ENCODE measurements around the gene APBA3. TPM values are rescaled to one million over a fixed set of nuclear protein-coding genes. Genes with fewer than 3 reads are reported as not detected.
A peak's percentile ranks its signal among the peaks of the same experiment; 100 is the strongest.

Gene APBA3
- total RNA-seq, 2 experiments from 2014 or later = 55.8 to 64.7 TPM

GRCh38 chr19:3725640-3726310 is 35.7 kb downstream of the APBA3 start:
- H3K36me3 Mint-ChIP-seq (ENCODE audit: low read depth) = no peaks in the 10 kb centered on the region
- CTCF ChIA-PET = no interaction called here
- no peak overlapping the region for H3K4me3 Mint-ChIP-seq
- POLR2A ChIA-PET = no interaction called here
- peaks cover 17% of the 10 kb centered on the region for H3K27me3 Mint-ChIP-seq
- H3K9me3 Mint-ChIP-seq = no peaks in the 10 kb centered on the region
- H3K4me1 Mint-ChIP-seq = peaks cover 3% of the 10 kb centered on the region
- DNase-seq = no peak
- H3K27ac Mint-ChIP-seq = no peak overlapping the region

GRCh38 chr19:3725121-3725520 is 36.4 kb downstream of the APBA3 start:
- no peaks in the 10 kb centered on the region for H3K36me3 Mint-ChIP-seq (ENCODE audit: low read depth)
- CTCF ChIA-PET = interaction anchor here (1.4 kb wide), 1 partner anchor 37 kb away, joined by 4 read pairs; the partner anchor contains the start of gene MRPL54
- H3K9me3 Mint-ChIP-seq = no peaks in the 10 kb centered on the region
- no peak overlapping the region for H3K4me3 Mint-ChIP-seq
- POLR2A ChIA-PET = no interaction called here
- no peak for DNase-seq
- H3K27me3 Mint-ChIP-seq = peaks cover 20% of the 10 kb centered on the region
- peaks cover 3% of the 10 kb centered on the region for H3K4me1 Mint-ChIP-seq
- no peak overlapping the region for H3K27ac Mint-ChIP-seq

GRCh38 chr19:3723883-3724282 is 37.6 kb downstream of the APBA3 start:
- Mint-ChIP-seq H3K9me3 (no peaks in the 10 kb centered on the region), H3K4me3 (no peak overlapping the region), H3K4me1 (peaks cover 3% of the 10 kb centered on the region), H3K27me3 (peaks cover 21% of the 10 kb centered on the region), H3K36me3 (ENCODE audit: low read depth) (no peaks in the 10 kb centered on the region), H3K27ac (no peak overlapping the region)
- POLR2A ChIA-PET = no interaction called here
- DNase-seq = no peak
- CTCF ChIA-PET = interaction anchor here (1.4 kb wide), 1 partner anchor 39 kb away, joined by 4 read pairs; the partner anchor contains the start of gene MRPL54

GRCh38 chr19:3723110-3723488 is 38.4 kb downstream of the APBA3 start:
- DNase-seq = no peak
- ChIA-PET CTCF (no interaction called here), POLR2A (no interaction called here)
- H3K27ac Mint-ChIP-seq = no peak overlapping the region
- no peaks in the 10 kb centered on the region for H3K9me3 Mint-ChIP-seq
- peaks cover 21% of the 10 kb centered on the region for H3K27me3 Mint-ChIP-seq
- H3K4me1 Mint-ChIP-seq = peaks cover 3% of the 10 kb centered on the region
- no peak overlapping the region for H3K4me3 Mint-ChIP-seq
- H3K36me3 Mint-ChIP-seq (ENCODE audit: low read depth) = no peaks in the 10 kb centered on the region

GRCh38 chr19:3722443-3723109 is 38.9 kb downstream of the APBA3 start:
- Mint-ChIP-seq H3K4me3 (no peak overlapping the region), H3K27me3 (peaks cover 21% of the 10 kb centered on the region), H3K4me1 (peaks cover 3% of the 10 kb centered on the region), H3K27ac (no peak overlapping the region), H3K9me3 (no peaks in the 10 kb centered on the region), H3K36me3 (ENCODE audit: low read depth) (no peaks in the 10 kb centered on the region)
- ChIA-PET CTCF (interaction anchor here (2.0 kb wide), 1 partner anchor 100 kb away, joined by 6 read pairs; no protein-coding TSS in a partner anchor), POLR2A (interaction anchor here (0.8 kb wide), 1 partner anchor 17 kb away, joined by 3 read pairs; no protein-coding TSS in a partner anchor)
- no peak for DNase-seq

- Mint-ChIP-seq H3K9me3 (no peaks in the 10 kb centered on the region), H3K27me3 (peaks cover 21% of the 10 kb centered on the region), H3K27ac (no peak overlapping the region), H3K4me1 (peaks cover 3% of the 10 kb centered on the region), H3K36me3 (ENCODE audit: low read depth) (no peaks in the 10 kb centered on the region), H3K4me3 (no peak overlapping the region)
- CTCF ChIA-PET = interaction anchor here (0.9 to 2.0 kb wide), 2 partner anchors 100 to 418 kb away, joined by 4 to 6 read pairs; no protein-coding TSS in a partner anchor
- DNase-seq = no peak
- POLR2A ChIA-PET = interaction anchor here (0.8 to 1.6 kb wide), 2 partner anchors 14 to 17 kb away, joined by 3 read pairs; partner anchors contain the start of gene TJP3
Measured at GRCh38 chr19:3721887-3722442, 39.5 kb downstream of the APBA3 start.

GRCh38 chr19:3721131-3721886 is 40.2 kb downstream of the APBA3 start:
- peak; percentile 84 for DNase-seq
- POLR2A ChIA-PET = interaction anchor here (1.6 to 1.7 kb wide), 2 partner anchors 13 to 31 kb away, joined by 3 read pairs; partner anchors contain the start of gene TJP3
- CTCF ChIA-PET = interaction anchor here (0.7 to 2.0 kb wide), 4 partner anchors 34 to 419 kb away, joined by 3 to 6 read pairs (median 4); no protein-coding TSS in a partner anchor
- Mint-ChIP-seq H3K9me3 (no peaks in the 10 kb centered on the region), H3K27ac (no peak overlapping the region), H3K4me3 (peak overlapping the region; percentile 35), H3K36me3 (ENCODE audit: low read depth) (no peaks in the 10 kb centered on the region), H3K27me3 (peaks cover 21% of the 10 kb centered on the region), H3K4me1 (peaks cover 3% of the 10 kb centered on the region)

GRCh38 chr19:3720349-3720917 is 41.1 kb downstream of the APBA3 start:
- Mint-ChIP-seq H3K4me3 (no peak overlapping the region), H3K27ac (no peak overlapping the region), H3K36me3 (ENCODE audit: low read depth) (no peaks in the 10 kb centered on the region), H3K4me1 (peaks cover 3% of the 10 kb centered on the region), H3K27me3 (peaks cover 21% of the 10 kb centered on the region), H3K9me3 (no peaks in the 10 kb centered on the region)
- POLR2A ChIA-PET = interaction anchor here (1.6 to 1.7 kb wide), 2 partner anchors 12 to 30 kb away, joined by 3 read pairs; partner anchors contain the start of gene TJP3
- CTCF ChIA-PET = interaction anchor here (0.7 to 2.0 kb wide), 4 partner anchors 13 to 130 kb away, joined by 3 to 6 read pairs (median 3); no protein-coding TSS in a partner anchor
- no peak for DNase-seq

GRCh38 chr19:3719868-3720267 is 41.6 kb downstream of the APBA3 start:
- no peaks in the 10 kb centered on the region for H3K9me3 Mint-ChIP-seq
- H3K36me3 Mint-ChIP-seq (ENCODE audit: low read depth) = no peaks in the 10 kb centered on the region
- H3K27me3 Mint-ChIP-seq = peaks cover 21% of the 10 kb centered on the region
- DNase-seq = no peak
- no peak overlapping the region for H3K4me3 Mint-ChIP-seq
- CTCF ChIA-PET = interaction anchor here (0.5 to 1.4 kb wide), 2 partner anchors 14 to 802 kb away, joined by 3 read pairs; no protein-coding TSS in a partner anchor
- H3K27ac Mint-ChIP-seq = no peak overlapping the region
- POLR2A ChIA-PET = interaction anchor here (1.7 kb wide), 1 partner anchor 30 kb away, joined by 3 read pairs; no protein-coding TSS in a partner anchor
- H3K4me1 Mint-ChIP-seq = peaks cover 3% of the 10 kb centered on the region

GRCh38 chr19:3716147-3716668 is 45.3 kb downstream of the APBA3 start:
- DNase-seq = no peak
- H3K27ac Mint-ChIP-seq = no peak overlapping the region
- no peaks in the 10 kb centered on the region for H3K9me3 Mint-ChIP-seq
- peaks cover 10% of the 10 kb centered on the region for H3K27me3 Mint-ChIP-seq
- H3K36me3 Mint-ChIP-seq (ENCODE audit: low read depth) = no peaks in the 10 kb centered on the region
- no peak overlapping the region for H3K4me3 Mint-ChIP-seq
- H3K4me1 Mint-ChIP-seq = no peaks in the 10 kb centered on the region
- ChIA-PET CTCF (interaction anchor here (0.6 kb wide), 1 partner anchor 214 kb away, joined by 3 read pairs; no protein-coding TSS in a partner anchor), POLR2A (no interaction called here)

- Mint-ChIP-seq H3K4me3 (no peak overlapping the region), H3K9me3 (no peaks in the 10 kb centered on the region), H3K36me3 (ENCODE audit: low read depth) (no peaks in the 10 kb centered on the region), H3K4me1 (no peaks in the 10 kb centered on the region), H3K27ac (no peak overlapping the region), H3K27me3 (peaks cover 2% of the 10 kb centered on the region)
- DNase-seq = no peak
- ChIA-PET CTCF (no interaction called here), POLR2A (no interaction called here)
Measured at GRCh38 chr19:3712663-3713611, 48.6 kb downstream of the APBA3 start.
